ENCODE data around the gene VAV2.

Gene VAV2

GRCh38 chr9:133848471-133849109 lies 143.5 kb downstream of the VAV2 start:
- DNase-seq, result no peak

- no peak for DNase-seq
These were observed 145.5 kb downstream of the VAV2 start for GRCh38 chr9:133846483-133847090.

GRCh38 chr9:133845440-133845839 lies 146.7 kb downstream of the VAV2 start:
- DNase-seq, result peak; percentile 84

GRCh38 chr9:133844881-133845410 lies 147.2 kb downstream of the VAV2 start:
- no peak for DNase-seq

GRCh38 chr9:133844398-133844784 lies 147.7 kb downstream of the VAV2 start:
- DNase-seq, result peak; percentile 29

GRCh38 chr9:133843751-133844397 lies 148.2 kb downstream of the VAV2 start:
- DNase-seq, result no peak

- DNase-seq, result no peak
These were observed 148.9 kb downstream of the VAV2 start for GRCh38 chr9:133843250-133843649.

GRCh38 chr9:133842721-133843227 lies 149.3 kb downstream of the VAV2 start:
- DNase-seq, result no peak

GRCh38 chr9:133842174-133842573 lies 149.9 kb downstream of the VAV2 start:
- DNase-seq, result no peak

- DNase-seq, result no peak
These were observed 150.8 kb downstream of the VAV2 start for GRCh38 chr9:133841167-133841812.

- peak; percentile 30 for DNase-seq
These were observed 152.2 kb downstream of the VAV2 start for GRCh38 chr9:133839822-133840329.

GRCh38 chr9:133838859-133839507 lies 153.1 kb downstream of the VAV2 start:
- DNase-seq, result no peak

GRCh38 chr9:133837627-133838597 lies 154.2 kb downstream of the VAV2 start:
- no peak for DNase-seq

GRCh38 chr9:133836818-133837217 lies 155.3 kb downstream of the VAV2 start:
- no peak for DNase-seq

- no peak for DNase-seq
These were observed 155.9 kb downstream of the VAV2 start for GRCh38 chr9:133836001-133836758.

- no peak for DNase-seq
These were observed 156.7 kb downstream of the VAV2 start for GRCh38 chr9:133835262-133835901.

- DNase-seq, result no peak
These were observed 157.8 kb downstream of the VAV2 start for GRCh38 chr9:133834080-133834976.

- no peak for DNase-seq
These were observed 158.6 kb downstream of the VAV2 start for GRCh38 chr9:133833388-133834025.

All from suppressor macrophage treated with lipopolysaccharide for 4 hours (primary cell).